Stromal cell of bone marrow (primary cell): Measurements from ENCODE around the gene CFAP47.
"Not testable (repeated sequence)": the region's sequence is repeated elsewhere in the genome, so short reads cannot be mapped to it uniquely, and the experiment has no call there.

Source experiments
- DNase-seq: peaks from one replicate; pipeline ENCODE4 v3.0.0-alpha.2; 2012; ENCODE audit warnings: low read depth

Gene CFAP47, protein sequence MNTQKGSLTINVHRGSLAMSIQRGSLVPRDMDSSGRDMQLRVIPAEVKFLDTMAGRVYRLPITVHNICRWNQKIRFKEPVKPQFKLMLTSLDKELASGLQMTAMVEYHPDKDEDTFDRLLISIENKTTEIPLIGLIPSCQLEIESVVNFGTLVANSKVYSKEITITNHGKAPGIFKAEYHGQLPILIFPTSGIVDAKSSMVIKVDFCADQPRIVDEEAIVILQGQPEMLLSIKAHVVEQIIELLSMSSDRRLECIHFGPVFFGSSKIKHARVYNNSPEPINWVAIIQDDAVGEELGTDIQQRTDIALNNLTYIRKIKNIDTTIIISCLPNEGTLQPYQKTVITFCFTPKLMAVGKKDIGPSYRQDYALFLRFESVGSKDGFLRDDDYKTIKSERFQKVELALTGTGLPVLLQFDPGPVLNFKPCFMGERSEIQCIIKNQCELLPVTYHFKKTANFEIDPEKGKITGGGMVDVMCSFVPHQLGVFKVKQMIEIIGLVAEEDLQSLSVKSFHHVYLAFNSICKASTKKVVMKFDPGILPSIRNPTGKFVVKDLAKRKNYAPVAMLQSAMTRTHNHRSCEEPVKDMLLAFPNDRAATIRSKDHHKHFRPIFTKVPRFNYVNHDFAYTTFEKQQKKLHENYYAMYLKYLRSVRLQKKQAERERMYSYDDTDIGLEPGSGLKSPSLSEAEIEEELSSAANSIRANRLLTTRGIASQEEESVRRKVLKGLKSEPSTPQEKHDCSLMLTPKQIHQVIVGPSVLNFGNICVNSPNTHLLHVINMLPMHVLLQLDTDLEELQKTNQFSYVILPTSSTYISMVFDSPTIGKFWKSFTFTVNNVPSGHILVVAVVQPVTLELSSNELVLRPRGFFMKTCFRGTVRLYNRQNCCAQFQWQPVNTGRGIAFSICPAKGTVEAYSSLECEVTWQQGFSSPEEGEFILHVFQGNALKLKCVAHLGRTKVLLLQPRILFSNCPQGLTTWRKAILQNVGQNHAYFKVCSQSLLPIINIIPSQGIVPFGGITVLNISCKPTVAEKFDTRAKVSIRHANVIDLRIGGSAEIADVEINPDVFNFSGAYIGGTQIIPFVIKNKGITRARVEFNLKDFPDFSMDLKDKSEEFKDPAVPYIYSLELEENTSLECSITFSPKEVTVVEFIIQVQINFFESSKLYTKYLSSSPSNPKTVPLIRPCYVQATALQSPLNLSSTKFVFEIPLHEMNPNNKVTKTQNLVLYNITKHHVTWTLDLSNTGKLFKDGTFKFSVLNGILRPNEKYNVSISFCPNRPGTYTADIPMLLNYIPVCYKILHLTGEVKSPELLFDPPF (N-terminal part only)

DNA sequence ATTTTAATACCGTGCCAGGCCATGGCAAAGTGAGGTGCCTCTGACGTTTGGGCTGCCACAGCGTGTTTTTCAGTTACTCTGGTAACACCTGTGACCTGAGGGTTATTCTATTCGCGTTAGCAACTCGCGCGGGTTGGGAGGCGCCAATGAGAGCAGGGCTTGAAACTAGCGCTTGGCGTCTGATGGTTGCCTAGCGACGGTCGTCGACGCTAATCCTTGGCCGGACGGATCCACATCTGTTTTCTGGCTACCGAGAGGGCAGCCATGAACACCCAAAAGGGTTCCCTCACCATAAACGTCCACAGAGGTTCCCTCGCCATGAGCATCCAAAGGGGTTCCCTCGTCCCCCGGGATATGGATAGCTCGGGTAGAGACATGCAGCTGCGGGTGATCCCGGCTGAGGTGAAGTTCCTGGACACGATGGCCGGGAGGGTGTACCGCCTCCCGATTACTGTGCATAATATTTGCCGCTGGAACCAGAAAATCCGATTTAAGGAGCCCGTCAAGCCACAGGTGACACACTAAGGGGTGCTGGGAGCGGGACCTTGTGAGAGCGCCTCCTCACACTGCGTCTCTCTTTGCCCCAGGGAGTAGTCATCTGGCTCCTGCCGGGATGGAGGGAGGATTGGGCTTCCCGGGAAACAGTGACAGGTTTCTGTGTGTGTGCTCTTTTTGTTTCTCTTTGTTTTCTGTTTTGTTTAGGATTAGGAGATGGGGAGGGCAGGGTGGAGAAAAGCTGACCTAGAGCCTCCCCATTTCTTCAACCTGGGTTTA is at the start of gene CFAP47:
Gene CFAP47, plus strand, starts transcription at position 199 of the 774 bp plus-strand sequence. Its CDS starts 66 bp downstream, at position 265.
- DNase-seq, result no peak

DNA sequence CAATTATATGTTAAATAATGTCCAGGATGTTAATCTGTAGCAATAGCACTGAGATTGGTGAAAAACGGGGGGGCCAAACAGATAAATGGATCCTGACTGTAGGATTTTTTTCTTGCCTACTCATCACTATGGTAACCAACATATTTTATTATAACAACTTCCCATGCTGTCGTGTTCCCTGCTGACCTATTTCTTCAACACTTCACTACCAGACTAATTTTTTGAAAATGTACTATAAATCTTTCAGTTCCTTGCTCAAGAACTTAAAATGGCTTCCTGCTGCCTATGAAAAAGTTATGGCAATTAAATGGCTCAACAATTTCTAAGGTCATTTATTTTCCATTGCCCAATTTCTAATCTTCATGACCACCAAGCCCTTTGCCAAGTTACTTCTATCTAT is 38.9 kb upstream of the CFAP47 start:
- DNase-seq, result no peak

- DNase-seq, result no peak
These were observed 33.4 kb upstream of the CFAP47 start for GRCh38 chrX:35886135-35886534.

DNA sequence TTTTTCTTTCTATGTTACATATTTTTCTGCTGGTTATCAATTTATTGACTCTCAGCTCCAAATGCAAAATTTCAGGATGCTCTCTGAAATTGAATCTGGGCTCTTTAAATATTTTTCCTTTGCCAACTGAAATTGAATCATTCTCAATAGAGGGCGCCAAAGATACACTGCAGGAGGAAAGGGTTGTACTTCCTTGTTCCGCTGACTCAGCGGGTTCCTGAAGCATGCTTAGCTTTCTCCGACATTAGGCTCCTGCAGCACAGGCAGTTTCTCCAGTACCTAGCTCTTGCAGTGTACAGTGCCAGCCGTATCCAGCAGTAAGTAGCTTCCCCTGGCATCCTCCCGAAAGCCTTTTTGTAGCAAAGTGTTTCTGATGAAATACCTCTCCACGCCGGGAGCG is 28.8 kb upstream of the CFAP47 start:
- DNase-seq, result peak; percentile 0

GRCh38 chrX:35986816-35987215 is 67.3 kb downstream of the CFAP47 start:
- not testable (repeated sequence) for DNase-seq

- no peak for DNase-seq
These were observed 87.7 kb downstream of the CFAP47 start for GRCh38 chrX:36007207-36007606.

GRCh38 chrX:36019125-36019524 is 99.6 kb downstream of the CFAP47 start:
- DNase-seq, result no peak

DNA sequence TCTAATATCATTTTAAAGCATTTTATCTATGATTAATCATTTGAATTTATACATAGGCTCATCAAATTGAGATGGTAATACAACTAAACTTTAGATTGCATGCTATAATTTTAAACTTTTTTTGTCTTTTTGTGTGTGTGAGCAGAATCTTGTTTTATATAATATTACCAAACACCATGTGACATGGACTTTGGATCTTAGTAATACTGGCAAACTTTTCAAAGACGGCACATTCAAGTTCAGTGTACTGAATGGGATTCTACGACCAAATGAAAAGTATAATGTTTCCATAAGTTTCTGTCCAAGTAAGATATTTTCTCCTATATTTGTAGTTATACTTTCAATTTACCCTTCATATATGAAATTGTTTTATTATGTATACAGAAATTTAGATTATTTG is 116.0 kb downstream of the CFAP47 start:
- DNase-seq, result no peak

DNA sequence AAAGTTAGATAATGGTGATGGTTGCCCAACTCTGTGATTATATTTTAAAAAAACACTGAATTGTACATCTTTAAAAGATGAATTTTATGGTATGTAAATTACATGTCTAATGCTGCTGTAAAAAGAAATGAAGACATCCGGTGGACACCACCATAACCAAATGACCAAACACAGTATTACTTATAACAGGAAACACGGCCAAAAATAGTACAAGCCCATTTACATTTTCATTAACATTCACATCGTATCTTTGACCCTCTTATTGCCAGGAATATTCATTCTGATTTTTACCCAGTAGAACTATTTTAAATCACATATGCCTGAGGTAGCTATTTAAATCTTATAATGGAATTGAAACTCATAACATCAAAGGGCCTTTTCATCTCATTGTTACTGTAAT is 143.2 kb downstream of the CFAP47 start:
- DNase-seq, result no peak

DNA sequence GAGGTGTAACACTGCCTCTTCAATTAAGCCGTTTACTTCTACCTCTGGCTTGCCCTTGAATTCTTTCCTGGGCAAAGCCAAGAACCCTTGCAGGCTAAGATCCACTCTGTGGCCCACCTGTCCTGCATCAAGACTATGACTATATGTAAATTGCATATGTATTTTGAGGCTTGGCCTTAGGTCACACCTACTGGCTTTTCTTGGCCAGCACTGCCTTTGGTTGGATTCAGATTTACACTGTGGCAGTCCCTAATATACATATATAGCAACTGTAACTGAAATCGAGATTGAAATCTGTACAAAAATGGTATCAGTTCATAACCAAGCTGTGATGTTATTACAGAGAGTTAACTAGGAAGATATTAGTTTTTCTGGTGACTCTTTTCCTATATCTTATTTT is 151.5 kb downstream of the CFAP47 start:
- DNase-seq, result no peak

GRCh38 chrX:36075009-36075408 is 155.5 kb downstream of the CFAP47 start:
- DNase-seq, result not testable (repeated sequence)

GRCh38 chrX:36083256-36083655 is 163.7 kb downstream of the CFAP47 start:
- no peak for DNase-seq

DNA sequence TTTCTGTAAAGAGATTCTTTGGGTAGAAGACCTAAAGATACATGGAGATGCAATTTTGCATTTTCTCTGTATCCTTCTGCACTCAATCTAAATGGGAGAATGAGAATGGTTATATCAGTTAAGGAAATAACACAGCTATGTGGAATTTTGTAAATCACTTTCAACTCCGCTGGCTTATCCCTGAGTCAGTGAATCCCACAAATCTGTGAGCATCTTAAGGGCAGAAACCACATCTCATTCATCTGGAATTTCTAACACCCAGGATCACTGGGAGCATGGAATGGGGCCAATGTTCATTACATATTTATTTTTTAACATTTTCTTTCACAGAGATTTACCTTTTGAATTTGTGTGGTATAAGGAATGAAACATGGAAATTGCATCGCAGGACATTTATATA is 167.8 kb downstream of the CFAP47 start:
- DNase-seq, result no peak

DNA sequence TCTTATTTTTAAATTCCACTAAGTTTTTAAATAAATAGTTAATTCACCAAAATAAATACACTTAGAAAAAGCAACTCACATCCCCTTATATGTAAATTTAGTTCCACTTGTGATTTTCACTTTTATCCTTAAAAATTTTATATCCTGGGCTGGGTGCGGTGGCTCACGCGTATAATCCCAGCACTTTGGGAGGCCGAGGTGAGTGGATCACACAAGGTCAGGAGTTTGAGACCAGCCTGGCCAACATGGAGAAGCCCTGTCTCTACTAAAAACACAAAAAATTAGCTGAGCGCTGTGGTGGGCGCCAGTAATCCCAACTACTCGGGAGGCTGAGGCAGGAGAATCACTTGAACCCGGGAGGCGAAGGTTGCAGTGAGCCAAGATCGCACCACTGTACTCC is 169.4 kb downstream of the CFAP47 start:
- DNase-seq, result not testable (repeated sequence)

DNA sequence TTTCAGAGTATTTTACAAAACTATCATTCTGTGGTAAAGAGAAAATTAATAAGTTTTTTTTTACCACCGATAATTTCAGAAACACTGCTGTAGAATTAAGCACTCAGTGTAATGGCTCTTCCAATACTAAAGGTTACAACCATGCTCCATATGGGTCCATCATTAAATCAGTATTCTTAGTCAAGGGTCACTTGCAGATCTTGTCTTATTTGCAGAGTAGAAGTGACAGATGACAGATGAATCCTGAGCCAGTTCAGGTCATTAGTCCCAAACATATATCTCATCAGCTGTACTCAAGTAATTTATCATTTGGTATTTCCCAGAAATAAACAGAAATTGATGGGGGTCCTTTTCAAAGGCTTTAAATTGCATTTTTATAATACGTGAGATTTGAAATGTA is 182.9 kb downstream of the CFAP47 start:
- no peak for DNase-seq

GRCh38 chrX:36116222-36116621 is 196.7 kb downstream of the CFAP47 start:
- no peak for DNase-seq

GRCh38 chrX:36159254-36159653 is 239.7 kb downstream of the CFAP47 start:
- DNase-seq, result no peak

DNA sequence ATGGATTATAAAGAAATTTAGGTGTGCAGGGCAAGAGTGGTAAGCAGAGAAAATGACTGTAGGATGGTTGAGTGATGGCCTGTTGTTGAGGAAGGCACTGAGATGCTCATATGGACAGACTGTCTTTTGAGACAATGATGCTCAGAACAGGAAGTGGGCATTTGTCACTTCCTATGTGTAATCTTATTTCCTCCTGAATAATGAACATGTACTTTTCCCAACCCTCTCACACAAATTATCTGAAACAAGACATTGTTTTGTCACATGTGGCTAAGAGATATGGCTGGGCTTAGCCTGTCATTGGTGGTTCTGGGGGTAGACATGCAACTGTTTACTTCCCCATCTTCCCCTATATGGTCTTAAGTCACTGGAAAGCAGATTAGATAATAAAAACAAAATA is 240.5 kb downstream of the CFAP47 start:
- DNase-seq, result no peak

DNA sequence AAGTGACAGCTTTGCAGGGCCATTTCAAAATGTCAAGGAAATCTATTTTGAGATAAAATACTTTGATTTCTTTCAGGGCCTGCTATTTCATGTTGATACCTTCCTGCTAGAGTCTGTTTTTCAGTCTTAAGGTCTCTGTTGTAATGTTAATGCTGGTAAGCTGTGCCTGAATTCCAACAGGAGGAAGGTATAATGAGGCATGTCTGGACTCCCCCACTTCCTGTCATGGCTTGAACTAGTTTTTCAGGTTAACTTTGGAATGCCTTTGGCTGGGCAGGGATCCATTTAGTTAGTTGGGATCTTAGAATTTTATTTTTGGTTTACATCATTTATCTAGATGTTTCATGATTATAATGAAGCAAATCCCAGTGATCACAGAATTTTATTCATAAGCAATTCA is 279.0 kb downstream of the CFAP47 start:
- no peak for DNase-seq

DNA sequence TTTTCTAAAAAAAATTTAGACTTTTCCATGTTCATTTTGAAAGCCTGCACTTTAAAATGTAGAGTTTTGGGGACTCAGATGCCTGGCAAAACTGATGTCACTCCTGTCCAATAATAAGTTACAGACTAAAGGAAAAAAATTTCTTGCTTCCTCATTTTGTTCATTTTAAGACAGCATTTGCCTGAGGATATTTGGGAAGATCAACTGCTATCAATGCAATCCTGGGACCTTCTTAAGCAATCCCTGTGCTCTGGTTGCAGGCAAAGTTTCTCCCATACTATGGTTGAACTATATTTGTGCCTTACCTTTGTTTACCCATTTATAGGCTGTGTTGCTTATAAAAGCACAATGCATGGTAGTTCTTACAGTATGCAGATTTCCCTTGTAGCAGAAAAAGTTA is 280.4 kb downstream of the CFAP47 start:
- DNase-seq, result no peak

DNA sequence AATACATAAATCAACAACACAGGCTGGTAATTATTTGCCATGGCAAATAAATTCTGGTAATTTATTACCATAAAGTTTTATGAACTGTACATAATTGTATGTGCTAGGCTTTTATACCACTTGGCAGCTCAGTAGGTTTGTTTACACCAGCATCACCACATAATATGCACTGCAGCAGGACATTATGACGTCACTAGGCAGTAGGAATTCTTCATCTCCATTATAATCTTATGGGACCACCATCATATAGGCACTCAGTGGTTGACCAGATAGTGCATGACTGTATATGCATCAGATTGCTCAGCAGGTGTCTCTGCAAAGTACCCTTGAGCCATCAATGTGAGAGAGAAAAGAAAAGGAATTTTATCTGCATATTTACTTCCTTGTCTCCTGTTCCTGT is 295.4 kb downstream of the CFAP47 start:
- no peak for DNase-seq
